H7 (cell line): ENCODE measurements around the gene RTN4R. TPM values are rescaled to one million over a fixed set of nuclear protein-coding genes. Genes with fewer than 3 reads are reported as not detected.

Experiments used
- DNase-seq: peaks from one replicate; pipeline ENCODE4 v3.0.0; 2012
- H3K27me3 ChIP-seq: 2 replicates; pipeline ENCODE4 v1.6.0; 2011; ENCODE audit warnings: mild to moderate bottlenecking, low read length; ENCODE audit not compliant: control insufficient read depth, insufficient read depth
- H3K36me3 ChIP-seq: replicated peaks from 2 replicates; pipeline ENCODE4 v1.5.1; 2011; ENCODE audit warnings: low read length; ENCODE audit not compliant: control insufficient read depth, insufficient read depth
- H3K4me3 ChIP-seq: 2 replicates; pipeline ENCODE4 v1.5.1; 2011; ENCODE audit warnings: low read depth, mild to moderate bottlenecking, control low read depth, low read length, moderate library complexity; ENCODE audit not compliant: insufficient read depth
- total RNA-seq: library from RNA; depleted of rRNA; stranded (reverse); fragments of >200 nt; shearing (Covaris generic); gene quantifications from 2 replicates; pipeline ENCODE4 v1.2.3, GENCODE V29; 2014

RTN4R gene
- total RNA-seq, 1 experiment from 2014 or later: 30.4 TPM

GRCh38 chr22:20203552-20204201 lies 64.4 kb downstream of the RTN4R start:
- peak; percentile 87 for DNase-seq
- Histone ChIP-seq H3K27me3 (no peaks in the 10 kb centered on the region), H3K4me3 (no peak overlapping the region), H3K36me3 (no peaks in the 10 kb centered on the region)

- no peaks in the 10 kb centered on the region for H3K36me3 ChIP-seq
- H3K27me3 ChIP-seq: no peaks in the 10 kb centered on the region
- H3K4me3 ChIP-seq: no peak overlapping the region
- no peak for DNase-seq
These were observed 65.0 kb downstream of the RTN4R start for GRCh38 chr22:20203142-20203551.

DNA sequence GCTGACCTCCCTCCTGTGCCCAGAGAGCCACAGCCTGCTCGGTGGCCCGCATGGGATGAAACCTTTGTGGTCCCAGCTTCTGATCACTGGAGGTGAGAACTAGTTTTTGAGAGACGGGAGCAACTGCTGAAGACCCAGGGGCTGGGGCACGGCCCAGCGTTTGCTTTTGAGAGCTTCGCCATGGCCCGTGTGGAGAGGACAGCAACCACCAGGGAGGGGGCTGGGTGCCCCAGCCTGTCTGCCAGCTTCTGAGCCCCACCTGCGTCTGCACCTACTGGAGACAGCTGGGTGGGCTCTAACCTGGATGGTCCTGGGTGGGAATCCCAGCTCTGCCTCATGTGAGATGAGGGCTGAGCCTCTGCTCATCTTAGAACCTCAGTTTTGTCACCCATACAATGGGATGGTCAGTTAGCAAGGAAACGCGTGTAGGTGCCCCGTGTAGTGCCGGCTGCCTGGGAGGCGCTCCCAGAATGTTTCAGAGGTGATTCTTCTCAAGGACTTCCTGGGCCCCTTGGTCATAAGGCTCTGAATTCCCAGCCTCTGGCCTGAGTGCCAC lies 66.2 kb downstream of the RTN4R start:
- H3K27me3 ChIP-seq: no peaks in the 10 kb centered on the region
- H3K4me3 ChIP-seq: no peak overlapping the region
- no peaks in the 10 kb centered on the region for H3K36me3 ChIP-seq
- no peak for DNase-seq

DNA sequence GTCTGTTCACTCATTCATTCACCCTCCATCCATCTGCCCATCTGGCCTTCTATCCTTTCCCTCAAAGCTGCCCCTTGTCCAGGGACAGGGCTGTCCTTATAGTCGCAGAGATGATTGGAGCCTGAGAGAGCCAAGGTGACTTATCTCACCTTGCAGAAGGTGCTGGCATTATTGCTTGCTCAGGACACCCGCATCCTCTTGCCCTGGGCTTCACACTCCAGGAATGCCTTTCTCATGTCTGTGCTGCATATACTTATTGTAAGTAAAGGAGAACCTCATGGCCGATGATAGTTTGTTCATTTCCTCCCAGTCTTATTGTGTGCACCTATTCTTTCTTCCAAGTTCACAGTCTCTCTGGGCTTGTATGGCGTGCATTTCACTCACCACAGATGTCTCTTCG lies 68.2 kb downstream of the RTN4R start:
- Histone ChIP-seq H3K27me3 (no peaks in the 10 kb centered on the region), H3K4me3 (no peak overlapping the region), H3K36me3 (no peaks in the 10 kb centered on the region)
- no peak for DNase-seq

GRCh38 chr22:20199413-20199842 lies 68.7 kb downstream of the RTN4R start:
- H3K36me3 ChIP-seq: no peaks in the 10 kb centered on the region
- H3K4me3 ChIP-seq: no peak overlapping the region
- H3K27me3 ChIP-seq: no peaks in the 10 kb centered on the region
- DNase-seq: no peak

- Histone ChIP-seq H3K4me3 (no peak overlapping the region), H3K36me3 (no peaks in the 10 kb centered on the region), H3K27me3 (no peaks in the 10 kb centered on the region)
- DNase-seq: no peak
These were observed 69.4 kb downstream of the RTN4R start for GRCh38 chr22:20198557-20199319.

- Histone ChIP-seq H3K27me3 (no peaks in the 10 kb centered on the region), H3K4me3 (no peak overlapping the region), H3K36me3 (no peaks in the 10 kb centered on the region)
- DNase-seq: no peak
These were observed 70.6 kb downstream of the RTN4R start for GRCh38 chr22:20197407-20198030.

GRCh38 chr22:20196094-20196842 lies 71.8 kb downstream of the RTN4R start:
- Histone ChIP-seq H3K27me3 (no peaks in the 10 kb centered on the region), H3K4me3 (no peak overlapping the region), H3K36me3 (no peaks in the 10 kb centered on the region)
- DNase-seq: peak; percentile 81

DNA sequence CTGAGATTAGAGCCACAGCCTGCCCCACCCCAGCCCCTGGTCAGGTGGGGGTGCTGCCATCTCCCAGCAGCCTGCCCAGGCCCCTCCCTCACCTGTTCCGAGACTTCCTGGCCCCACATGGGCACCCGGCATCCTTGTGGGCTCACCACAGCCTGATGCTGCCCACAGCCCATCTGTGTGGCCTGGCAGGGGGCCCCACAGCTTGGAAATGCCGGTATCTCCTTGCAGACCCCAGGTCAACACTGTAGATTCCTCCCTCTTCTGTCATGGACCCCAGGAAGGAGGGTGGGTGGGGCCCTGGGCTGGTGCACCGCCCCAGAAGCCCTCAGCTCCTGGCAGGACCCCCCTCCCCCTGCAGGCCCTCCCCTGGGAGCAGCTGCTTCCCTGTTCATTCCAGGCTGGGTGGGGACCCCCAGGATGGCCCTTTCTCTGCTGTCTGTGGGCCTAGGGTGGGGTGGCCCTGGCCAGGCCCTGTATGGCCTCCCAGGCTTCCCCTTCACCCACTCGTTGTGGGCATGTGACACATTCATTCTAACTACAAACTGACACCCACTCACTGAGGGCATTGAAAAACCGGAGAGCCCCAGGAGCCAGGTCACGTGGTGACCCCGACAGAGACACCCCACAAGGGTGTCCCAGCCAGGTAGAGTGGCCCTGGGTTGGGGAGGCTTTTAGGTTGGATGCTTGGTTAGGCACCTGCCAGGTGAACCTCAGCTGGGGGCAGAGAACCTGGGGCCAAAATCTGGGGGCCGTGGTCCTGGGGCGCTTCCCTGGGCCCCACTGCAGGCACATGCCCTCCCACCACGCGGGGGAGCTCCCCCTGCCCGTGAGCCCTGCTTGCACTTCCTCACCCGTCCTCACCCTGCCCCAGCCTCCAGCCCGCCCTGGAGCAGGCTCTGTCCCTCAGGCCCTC lies 73.2 kb downstream of the RTN4R start:
- DNase-seq: peak; percentile 82
- Histone ChIP-seq H3K36me3 (no peaks in the 10 kb centered on the region), H3K27me3 (no peaks in the 10 kb centered on the region), H3K4me3 (no peak overlapping the region)

DNA sequence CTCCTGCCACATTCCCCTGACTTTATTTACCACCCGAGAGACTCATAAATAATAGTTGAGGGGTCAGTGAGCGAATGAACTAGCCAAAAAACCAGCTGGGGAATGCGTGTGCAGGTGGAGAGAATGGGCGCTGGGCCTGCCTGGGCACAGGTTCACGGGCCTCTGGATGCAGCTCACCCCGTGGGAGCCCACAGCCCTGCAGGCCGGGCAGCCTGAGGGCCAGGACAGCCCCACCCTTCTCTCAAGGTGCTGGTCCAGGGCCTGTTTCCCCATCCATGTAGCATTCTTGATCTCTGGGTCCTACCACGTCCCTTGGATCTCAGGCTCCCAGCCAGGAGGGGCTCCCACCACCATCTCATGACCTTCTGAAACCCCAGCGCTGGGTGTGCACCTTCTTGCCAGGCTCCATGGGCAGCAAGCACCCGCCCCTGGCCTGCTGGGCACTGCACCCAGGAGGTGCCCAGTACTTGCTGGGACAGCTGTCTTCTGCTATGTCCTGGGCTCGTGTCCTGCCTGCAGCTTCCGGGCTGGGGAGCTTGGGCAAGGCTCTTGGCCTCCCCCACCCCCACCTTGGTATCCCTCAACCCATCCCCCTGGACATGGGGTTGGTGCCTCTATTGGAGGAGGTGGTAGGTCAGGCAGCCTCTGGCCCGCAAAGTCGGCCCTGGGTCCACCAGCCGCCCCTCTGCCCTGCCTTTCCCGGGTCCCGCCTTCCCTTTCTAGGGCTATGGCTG lies 74.2 kb downstream of the RTN4R start:
- DNase-seq: no peak
- Histone ChIP-seq H3K27me3 (no peaks in the 10 kb centered on the region), H3K36me3 (no peaks in the 10 kb centered on the region), H3K4me3 (no peak overlapping the region)

GRCh38 chr22:20192972-20193760 lies 75.0 kb downstream of the RTN4R start:
- H3K27me3 ChIP-seq: no peaks in the 10 kb centered on the region
- peak; percentile 85 for DNase-seq
- no peaks in the 10 kb centered on the region for H3K36me3 ChIP-seq
- no peak overlapping the region for H3K4me3 ChIP-seq

GRCh38 chr22:20192293-20192971 lies 75.7 kb downstream of the RTN4R start:
- no peak for DNase-seq
- no peak overlapping the region for H3K4me3 ChIP-seq
- H3K27me3 ChIP-seq: no peaks in the 10 kb centered on the region
- H3K36me3 ChIP-seq: no peaks in the 10 kb centered on the region
